Ovary (tissue), 3 donors: ENCODE results near the gene MECR.

Source experiments
- CTCF ChIP-seq, 3 donors: fragments of 450-650 bp in 2 of 3; fragments of 200-600 bp in 1 of 3; IDR thresholded peaks; one replicate each; pipeline versions ENCODE4 v1.5.1 to v1.8.0; 2016 to 2022; ENCODE audit warnings: antibody characterized with exemption in 3 of 3, mild to moderate bottlenecking in 1 of 3
- EP300 ChIP-seq: sonication (generic); formaldehyde crosslinking; IDR thresholded peaks from one replicate; pipeline ENCODE4 v1.6.1; 2017; ENCODE audit warnings: antibody characterized with exemption
- POLR2A ChIP-seq: fragments of 450-650 bp; IDR thresholded peaks from one replicate; pipeline ENCODE4 v1.6.1; 2017; ENCODE audit warnings: antibody characterized with exemption, mild to moderate bottlenecking, moderate library complexity
- donor health status: DM: no; HTN: no; CAD: no.

GRCh38 chr1:29275435-29275834 lies 44.7 kb upstream of the MECR start:
- TF ChIP-seq POLR2A (no peak), CTCF (IDR thresholded peaks at IDR 0.05) (no peak), EP300 (no peak)
